Neural cell (in vitro differentiated cells): ENCODE results near the gene ARHGEF39.

Experiments used
- CTCF ChIP-seq: fragments of 450-650 bp; IDR thresholded peaks from 2 replicates; pipeline ENCODE4 v1.5.1; 2014; ENCODE audit warnings: antibody characterized with exemption, mild to moderate bottlenecking, moderate library complexity; ENCODE audit not compliant: poor library complexity, severe bottlenecking
- EP300 ChIP-seq: fragments of 450-650 bp; conservative IDR thresholded peaks from 2 replicates; pipeline ENCODE4 v1.6.1; 2014; ENCODE audit warnings: antibody characterized with exemption, mild to moderate bottlenecking, moderate library complexity; ENCODE audit not compliant: poor library complexity, severe bottlenecking
- EZH2 ChIP-seq: fragments of 200-600, 300-800 bp; shearing (Covaris generic), sonication (generic); IDR thresholded peaks from 2 replicates; pipeline ENCODE4 v1.6.1; 2014; ENCODE audit warnings: antibody characterized with exemption, low read length, borderline replicate concordance, mild to moderate bottlenecking; ENCODE audit not compliant: insufficient read depth, poor library complexity, severe bottlenecking
- POLR2AphosphoS5 ChIP-seq: IDR thresholded peaks from 2 replicates; pipeline ENCODE4 v1.6.1; 2012
- RAD21 ChIP-seq: fragments of 450-650 bp; conservative IDR thresholded peaks from 2 replicates; pipeline ENCODE4 v1.6.1; 2014; ENCODE audit warnings: antibody characterized with exemption, mild to moderate bottlenecking, moderate library complexity
- REST ChIP-seq: IDR thresholded peaks from 2 replicates; pipeline ENCODE4 v1.6.1; 2012; ENCODE audit warnings: borderline replicate concordance

GRCh38 chr9:35643046-35643445, 21.9 kb downstream of the ARHGEF39 start:
- TF ChIP-seq CTCF = no peak
- TF ChIP-seq REST = no peak
- TF ChIP-seq RAD21 = no peak
- TF ChIP-seq EZH2 = no peak
- no peak for TF ChIP-seq POLR2AphosphoS5
- TF ChIP-seq EP300 = no peak
